ENCODE results near the gene CDH4. TPM values are rescaled to one million over a fixed set of nuclear protein-coding genes. Genes with fewer than 3 reads are reported as not detected.

Gene CDH4
- total and polyA plus RNA-seq, 12 donors, result 0.04 to 0.25 (median 0.08) TPM; not detected in 5

- peaks cover 0 to 65% (median 21%) of the 10 kb centered on the region in 7 donors for H3K27me3 ChIP-seq
- no peaks in the 10 kb centered on the region for H3K9me3 ChIP-seq
- DNase-seq (no peak), ATAC-seq (no peak)
- no peak for TF ChIP-seq CTCF (IDR thresholded peaks at IDR 0.05)
- no peaks in the 10 kb centered on the region for H3K36me3 ChIP-seq
- no peak overlapping the region for H3K27ac ChIP-seq
- WGBS, 2 donors, result 84 to 86% methylated on average over 20 of the region's 20 CpGs
- no peaks in the 10 kb centered on the region for H3K4me1 ChIP-seq
- H3K4me3 ChIP-seq, result no peak overlapping the region
- intact Hi-C loops (cut with DNase I), result no loop called here
Observed at GRCh38 chr20:61682996-61683681, 431.1 kb downstream of the CDH4 start.

- 53 to 56% methylated on average over 6 of the region's 6 CpGs for WGBS, 2 donors
- ATAC-seq, result no peak
- no peak overlapping the region for H3K27ac ChIP-seq
- TF ChIP-seq CTCF (IDR thresholded peaks at IDR 0.05), result no peak
- peaks cover 0 to 71% (median 27%) of the 10 kb centered on the region in 7 donors for H3K27me3 ChIP-seq
- intact Hi-C loops (cut with DNase I), result no loop called here
- H3K36me3 ChIP-seq, result no peaks in the 10 kb centered on the region
- H3K4me1 ChIP-seq, result no peaks in the 10 kb centered on the region
- H3K9me3 ChIP-seq, result no peaks in the 10 kb centered on the region
- H3K4me3 ChIP-seq, result no peak overlapping the region
- DNase-seq, result no peak
Observed at GRCh38 chr20:61683721-61684120, 431.7 kb downstream of the CDH4 start.

- intact Hi-C loops (cut with DNase I), result no loop called here
- no peak for TF ChIP-seq CTCF (IDR thresholded peaks at IDR 0.05)
- Histone ChIP-seq H3K27me3 (peaks cover 0 to 72% (median 30%) of the 10 kb centered on the region in 7 donors), H3K27ac (no peak overlapping the region), H3K36me3 (no peaks in the 10 kb centered on the region), H3K4me1 (no peaks in the 10 kb centered on the region), H3K9me3 (no peaks in the 10 kb centered on the region), H3K4me3 (no peak overlapping the region)
- 60 to 72% methylated on average over 13 of the region's 13 CpGs for WGBS, 2 donors
- DNase-seq (no peak), ATAC-seq (no peak)
Observed at GRCh38 chr20:61684136-61684535, 432.1 kb downstream of the CDH4 start.

GRCh38 chr20:61684583-61685235 is 432.6 kb downstream of the CDH4 start:
- ATAC-seq, result no peak
- intact Hi-C loops (cut with DNase I), result no loop called here
- H3K36me3 ChIP-seq, result no peaks in the 10 kb centered on the region
- no peaks in the 10 kb centered on the region for H3K4me1 ChIP-seq
- H3K4me3 ChIP-seq, result no peak overlapping the region
- H3K9me3 ChIP-seq, result no peaks in the 10 kb centered on the region
- no peak for TF ChIP-seq CTCF (IDR thresholded peaks at IDR 0.05)
- DNase-seq, result no peak
- H3K27ac ChIP-seq, result no peak overlapping the region
- 73 to 74% methylated on average over 10 of the region's 10 CpGs for WGBS, 2 donors
- peaks cover 0 to 67% (median 30%) of the 10 kb centered on the region in 7 donors for H3K27me3 ChIP-seq

Data from heart right ventricle (tissue), 16 donors.